ENCODE results near the gene DYNC2LI1.

DYNC2LI1 gene

GRCh38 chr2:43764086-43764705 lies 9.6 kb upstream of the DYNC2LI1 start:
- DNase-seq, result no peak

- no peak for DNase-seq
Observed at GRCh38 chr2:43766006-43766405, 7.8 kb upstream of the DYNC2LI1 start.

DNA sequence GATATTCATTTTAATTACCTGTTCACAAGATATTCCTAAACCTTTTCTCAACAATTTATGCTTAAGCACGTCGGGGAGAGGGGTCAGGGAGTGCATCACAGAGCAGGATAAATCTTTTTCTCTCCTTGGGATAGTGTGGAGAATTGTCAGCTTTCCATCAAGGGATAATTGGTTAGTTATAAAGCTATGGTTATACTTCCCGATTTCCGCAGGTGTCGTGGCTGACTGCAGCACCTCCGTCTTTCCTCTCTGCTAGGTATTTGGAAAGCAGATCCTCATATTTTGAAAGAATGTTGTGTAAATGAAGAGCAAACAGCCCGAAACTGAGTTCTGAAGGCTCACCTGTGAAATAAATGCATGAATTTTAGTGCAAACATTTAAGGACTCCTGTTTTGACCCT lies 778 bp downstream of the DYNC2LI1 start:
- no peak for DNase-seq

DNA sequence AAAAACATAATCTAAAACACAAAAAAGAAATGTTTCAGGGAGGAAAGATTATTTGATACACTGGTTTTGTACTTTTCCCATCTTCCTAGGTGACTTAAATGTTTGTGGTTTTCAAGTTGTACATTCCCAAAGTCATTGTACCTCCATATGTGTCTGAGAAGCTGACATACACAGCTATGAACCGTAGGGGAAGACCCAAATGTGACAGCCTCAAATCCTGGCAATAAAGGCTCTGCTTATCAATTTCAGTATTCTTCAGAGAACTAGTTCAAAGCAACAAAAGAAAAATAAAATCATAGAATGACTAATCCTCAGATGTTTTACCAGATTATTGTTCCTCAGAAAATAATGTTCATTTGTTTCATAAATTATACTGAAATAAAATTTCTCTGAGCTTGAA lies 2.5 kb downstream of the DYNC2LI1 start:
- no peak for DNase-seq

DNA sequence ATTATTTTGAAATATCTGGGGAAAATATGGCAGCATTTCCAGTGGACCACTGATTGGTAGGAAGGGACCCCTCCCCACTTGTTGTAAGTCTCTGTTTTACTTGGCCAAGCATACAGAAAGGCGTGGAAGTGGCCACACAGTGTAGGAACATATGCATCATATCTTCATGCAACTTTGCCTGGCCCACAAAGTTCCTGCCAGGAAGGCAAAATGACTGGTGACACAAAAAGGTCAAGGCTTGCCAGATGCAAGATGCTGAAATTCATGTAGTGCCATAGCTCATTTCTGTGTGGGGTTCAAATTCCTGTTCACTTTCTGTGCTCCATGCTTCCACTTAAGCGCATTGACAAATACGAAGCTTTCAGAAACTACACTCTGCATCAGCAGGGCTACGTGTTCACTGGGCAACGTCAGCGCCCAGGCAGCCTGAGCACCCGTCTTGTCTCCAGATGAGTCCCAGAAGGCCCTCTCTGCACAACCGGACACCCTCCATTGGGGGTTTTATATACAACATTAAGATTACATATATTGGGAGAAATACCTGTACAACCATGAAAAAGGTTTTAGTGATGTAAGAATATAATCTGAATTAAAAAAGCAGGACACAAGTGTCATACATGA lies 3.6 kb downstream of the DYNC2LI1 start:
- DNase-seq, result no peak

GRCh38 chr2:43778233-43778632 lies 4.4 kb downstream of the DYNC2LI1 start:
- DNase-seq, result no peak

- DNase-seq, result no peak
Observed at GRCh38 chr2:43787895-43788294, 14.1 kb downstream of the DYNC2LI1 start.

DNA sequence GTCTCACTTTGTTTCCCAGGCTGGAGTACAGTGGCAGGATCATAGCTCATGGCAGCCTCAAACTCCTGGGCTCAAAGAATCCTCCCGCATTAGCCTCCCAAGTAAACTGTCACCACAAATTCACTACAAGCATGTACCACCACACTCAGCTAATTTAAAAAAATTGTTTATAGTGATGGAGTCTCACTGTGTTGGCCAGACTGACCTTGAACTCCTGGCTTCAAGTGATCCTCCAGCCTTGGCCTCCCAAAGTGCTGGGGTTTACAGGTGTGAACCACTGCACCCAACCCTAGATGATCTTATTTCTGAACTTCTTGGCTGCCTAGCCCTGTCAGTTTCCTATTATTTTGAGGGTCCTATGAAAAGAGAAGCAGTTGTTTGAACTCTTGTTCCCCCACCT lies 14.8 kb downstream of the DYNC2LI1 start:
- DNase-seq, result no peak

DNA sequence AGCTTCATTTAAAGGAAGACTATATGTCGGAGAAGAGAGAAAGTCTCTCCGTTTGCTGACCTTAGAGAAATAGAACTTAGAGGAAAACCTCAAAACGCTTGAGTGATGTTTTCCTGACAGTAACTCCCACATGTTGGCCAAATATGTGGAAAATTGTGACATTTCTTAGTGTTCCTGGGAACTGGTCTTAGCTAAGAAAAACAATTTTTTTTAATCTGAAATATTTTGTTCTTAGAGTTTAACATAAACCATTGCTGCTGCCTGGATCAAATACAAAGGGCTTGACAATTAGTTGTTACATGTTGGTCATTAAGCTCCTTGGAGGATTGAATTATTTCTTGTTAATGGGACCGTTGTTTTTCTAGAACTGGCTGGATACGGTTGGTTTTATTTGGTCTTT lies 16.3 kb downstream of the DYNC2LI1 start:
- DNase-seq, result no peak

GRCh38 chr2:43791035-43791765 lies 17.4 kb downstream of the DYNC2LI1 start:
- DNase-seq, result no peak

DNA sequence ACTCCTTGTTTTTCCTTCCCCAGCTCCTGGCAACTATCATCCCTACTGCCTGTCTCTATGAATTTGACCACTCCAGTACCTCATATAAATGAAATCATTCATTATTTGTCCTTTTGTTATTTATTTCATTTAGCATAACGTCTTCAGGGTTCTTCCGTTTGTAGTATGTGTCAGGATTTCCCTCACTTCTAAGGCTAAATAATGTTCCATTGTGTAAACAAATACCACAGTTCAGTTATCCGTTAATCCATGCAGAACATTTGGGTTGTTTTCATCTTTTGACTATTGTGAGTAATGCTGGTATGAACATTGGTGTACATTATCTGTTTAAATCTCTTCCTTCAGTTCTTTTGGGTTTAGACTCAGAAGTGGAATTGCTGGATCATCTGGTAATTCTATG lies 18.8 kb downstream of the DYNC2LI1 start:
- no peak for DNase-seq

GRCh38 chr2:43794956-43795355 lies 21.1 kb downstream of the DYNC2LI1 start:
- no peak for DNase-seq

DNA sequence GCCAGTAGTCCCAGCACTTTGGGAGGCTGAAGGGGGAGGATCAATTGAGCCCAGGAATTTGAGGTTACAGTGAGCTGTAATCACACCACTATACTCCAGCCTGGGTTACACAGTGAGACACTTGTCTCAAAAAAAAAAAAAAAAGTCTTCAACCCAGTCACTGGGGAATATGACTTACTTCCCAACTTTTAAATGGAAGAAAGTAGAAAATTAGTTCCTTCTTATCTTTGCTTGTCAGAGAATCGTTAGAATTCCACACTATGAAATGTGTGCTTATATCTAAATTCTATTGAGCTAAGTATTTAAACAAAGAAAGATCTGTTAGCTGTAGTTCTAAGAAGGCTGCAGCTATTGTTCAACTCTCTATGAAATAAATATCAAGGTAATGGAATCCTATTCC lies 22.4 kb downstream of the DYNC2LI1 start:
- no peak for DNase-seq

- no peak for DNase-seq
Observed at GRCh38 chr2:43798300-43798699, 24.5 kb downstream of the DYNC2LI1 start.

DNA sequence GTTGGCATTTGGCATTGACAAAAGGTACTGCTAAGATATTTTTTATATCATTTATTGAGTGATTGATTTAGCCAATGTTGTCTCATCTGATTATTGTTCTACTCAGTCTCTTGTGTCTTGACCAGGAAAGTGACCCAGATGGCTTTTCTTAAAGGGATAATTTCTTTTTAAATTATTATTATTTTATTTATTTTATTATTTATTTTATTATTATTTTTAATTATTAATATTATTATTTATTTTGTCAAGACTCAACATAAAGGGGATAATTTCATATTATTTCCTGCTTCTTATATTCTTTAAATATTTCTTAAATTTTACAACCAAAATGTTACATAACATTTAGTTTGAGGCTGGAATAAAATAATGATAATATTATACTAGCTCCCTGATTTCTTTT lies 27.1 kb downstream of the DYNC2LI1 start:
- no peak for DNase-seq

- DNase-seq, result no peak
Observed at GRCh38 chr2:43802135-43802534, 28.3 kb downstream of the DYNC2LI1 start.

DNA sequence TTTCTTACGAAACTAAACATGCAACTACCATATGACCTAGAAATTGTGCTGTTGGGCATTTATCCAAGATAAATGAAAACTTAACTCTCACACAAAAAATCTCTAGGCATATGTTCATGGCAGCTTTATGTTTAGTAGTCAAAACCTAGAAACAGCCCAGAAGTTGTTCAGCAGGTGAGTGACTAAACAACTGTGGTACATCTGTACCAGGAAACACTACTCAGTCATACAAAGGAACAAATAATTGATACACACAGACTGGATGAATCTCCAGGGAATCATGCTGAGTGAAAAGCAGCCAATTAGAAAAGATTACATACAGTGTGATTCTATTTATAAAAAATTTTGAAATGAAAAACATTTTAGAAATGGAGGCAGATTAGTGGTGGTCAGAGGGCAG lies 29.3 kb downstream of the DYNC2LI1 start:
- no peak for DNase-seq

DNA sequence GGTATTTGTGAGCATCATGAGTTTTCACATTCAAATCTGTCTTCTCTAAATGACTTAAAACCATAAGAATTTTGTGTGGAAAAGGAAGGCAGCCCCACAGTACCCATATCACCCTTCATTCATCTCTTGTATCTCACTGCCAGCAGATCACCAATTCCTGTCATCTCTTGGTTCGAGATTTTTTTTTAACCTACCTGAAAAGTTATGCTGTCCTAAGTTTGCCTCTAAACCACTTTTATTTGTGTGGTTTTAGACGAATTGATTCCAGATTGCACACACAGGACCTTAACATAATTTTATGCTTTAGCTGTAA lies 32.8 kb downstream of the DYNC2LI1 start:
- no peak for DNase-seq

DNA sequence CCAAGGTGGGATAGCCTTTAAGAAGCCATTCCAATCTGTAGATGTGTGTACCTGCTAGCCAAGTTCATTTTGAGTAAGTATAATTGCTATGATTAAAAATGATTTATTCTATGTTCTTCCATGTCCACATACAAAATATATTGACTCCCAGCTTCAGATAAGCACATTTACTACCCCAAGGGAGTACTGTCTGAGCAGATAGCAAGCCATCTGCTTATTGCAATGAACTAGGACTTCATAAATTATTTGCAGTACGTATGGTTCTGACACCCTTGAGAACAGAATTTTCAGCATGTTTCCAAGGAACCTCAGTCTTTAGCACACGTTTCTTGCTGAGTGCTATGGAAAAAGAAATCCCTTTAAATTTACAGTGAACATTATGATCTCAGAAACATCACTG lies 36.6 kb downstream of the DYNC2LI1 start:
- DNase-seq, result no peak

- no peak for DNase-seq
Observed at GRCh38 chr2:43810888-43811287, 37.0 kb downstream of the DYNC2LI1 start.

DNA sequence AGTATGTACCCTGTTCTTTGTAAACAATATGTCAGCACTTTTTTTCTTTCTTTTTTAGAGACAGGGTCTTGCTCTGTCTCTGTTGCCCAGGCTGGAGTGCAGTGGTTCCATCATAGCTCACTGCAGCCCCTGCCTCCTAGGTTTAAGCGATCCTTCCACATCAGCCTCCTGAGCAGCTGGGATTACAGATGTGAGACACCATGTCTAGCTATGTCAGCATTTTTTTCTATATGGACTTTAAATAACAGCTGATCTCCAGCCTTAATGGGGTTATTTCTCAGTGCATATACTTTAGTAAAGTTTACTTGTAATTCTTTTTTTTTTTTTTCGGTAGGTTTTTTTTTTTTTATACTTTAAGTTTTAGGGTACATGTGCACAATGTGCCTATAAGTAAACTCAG lies 38.2 kb downstream of the DYNC2LI1 start:
- DNase-seq, result no peak

DNA sequence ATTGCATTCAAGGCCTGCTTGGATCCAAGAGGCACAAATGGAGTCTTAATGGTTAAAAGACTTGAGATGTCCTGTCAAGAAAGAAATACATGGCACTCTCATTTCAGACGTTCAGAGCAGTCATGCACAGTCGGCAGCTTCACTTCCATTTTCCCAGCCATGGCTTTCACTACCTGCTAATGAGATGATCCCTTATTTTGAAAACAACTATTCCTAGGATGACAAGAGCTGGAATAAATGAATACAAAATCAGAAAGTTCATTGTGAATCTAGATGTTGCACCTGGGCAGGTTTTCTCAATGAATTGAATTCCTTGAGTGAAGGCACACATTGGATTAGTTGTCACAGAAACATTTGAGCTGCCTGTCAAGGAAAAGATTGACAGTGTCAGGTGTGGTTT lies 39.1 kb downstream of the DYNC2LI1 start:
- no peak for DNase-seq

GRCh38 chr2:43814711-43815110 lies 40.9 kb downstream of the DYNC2LI1 start:
- DNase-seq, result no peak

DNA sequence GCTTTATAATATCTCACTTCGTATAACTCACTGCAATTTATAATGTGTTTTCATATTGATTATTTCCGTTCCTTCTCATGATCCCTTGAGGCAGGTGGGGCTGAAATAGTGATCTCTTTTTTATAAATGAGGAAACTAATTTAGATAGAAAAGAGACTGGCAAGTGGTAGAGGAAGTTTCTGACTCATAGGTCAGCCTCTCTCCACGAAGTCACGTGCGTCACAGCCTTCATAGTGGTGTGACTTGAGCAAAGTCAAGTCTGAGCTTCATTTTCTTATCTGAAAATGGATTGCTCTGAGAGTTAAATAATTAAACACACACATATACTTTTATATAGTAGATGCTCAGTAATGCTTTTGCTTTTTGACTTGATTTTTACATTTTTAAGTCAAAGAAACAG lies 44.9 kb downstream of the DYNC2LI1 start:
- no peak for DNase-seq

All from activated CD4-positive, alpha-beta T cell treated with anti-CD3 and anti-CD28 coated beads for 1 hour (primary cell).